GM18873 (cell line): ENCODE measurements around the gene DAZAP2.
"Not testable (repeated sequence)": the region's sequence is repeated elsewhere in the genome, so short reads cannot be mapped to it uniquely, and the experiment has no call there.

ENCODE experiments used
- ATAC-seq: cut with Tn5 transposase; IDR thresholded peaks from one replicate; pipeline ENCODE4 v1.9.1; 2021; ENCODE audit warnings: mild to moderate bottlenecking, moderate library complexity, moderate number of reproducible peaks; ENCODE audit not compliant: unreplicated experiment, low FRiP score

The DAZAP2 gene

DNA sequence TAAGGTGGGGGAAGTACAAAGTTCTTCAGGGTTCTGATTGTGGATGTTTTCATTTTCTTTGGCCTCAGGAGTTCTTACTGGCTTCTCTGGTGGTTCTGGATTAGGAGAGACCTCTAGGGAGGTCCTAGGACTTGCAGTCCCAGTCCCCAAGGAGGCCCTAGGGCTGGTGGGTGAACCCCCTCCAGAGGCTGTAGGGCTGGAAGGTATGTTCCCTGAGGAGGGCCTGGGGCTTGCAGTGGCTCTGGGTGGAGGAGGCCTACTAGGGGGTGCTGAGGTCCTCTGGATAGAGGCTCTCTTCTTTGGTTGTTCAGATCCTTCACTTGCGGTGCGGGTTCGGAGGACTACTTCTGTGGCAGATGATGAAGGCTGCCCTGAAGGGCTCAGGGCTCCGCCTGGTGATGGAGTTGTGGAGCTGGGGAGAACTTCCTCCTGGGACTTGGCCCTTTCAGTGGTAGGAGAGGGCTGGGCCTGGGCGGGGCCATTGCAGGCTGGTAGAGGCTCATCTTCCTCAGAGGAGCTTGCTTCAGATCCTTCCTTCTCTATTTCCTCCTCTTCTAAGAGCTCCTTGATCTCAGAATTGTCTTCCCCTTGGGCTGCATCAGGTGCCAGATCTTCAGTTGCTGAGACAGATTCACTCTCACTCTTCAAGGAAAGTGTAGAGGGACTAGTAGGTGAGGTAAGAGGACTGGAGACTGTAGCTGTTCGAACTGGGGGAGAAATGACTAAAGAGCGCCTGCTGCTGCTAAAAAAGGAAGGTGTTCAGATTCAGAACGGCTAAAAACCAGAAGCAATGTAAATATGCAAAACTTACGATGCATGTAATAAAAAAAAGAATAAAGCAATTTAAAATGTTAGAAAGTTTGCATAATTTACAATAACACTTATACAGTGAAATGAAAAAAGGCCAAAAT, 53.2 kb downstream of the DAZAP2 start:
- not testable (repeated sequence) for ATAC-seq
